GM19351 (cell line): ENCODE results near the gene CPNE1.
"Not testable (repeated sequence)": the region's sequence is repeated elsewhere in the genome, so short reads cannot be mapped to it uniquely, and the experiment has no call there.

Experiments
- ATAC-seq: cut with Tn5 transposase; IDR thresholded peaks from one replicate; pipeline ENCODE4 v1.9.1; 2021; ENCODE audit warnings: mild to moderate bottlenecking, moderate library complexity; ENCODE audit not compliant: unreplicated experiment

The CPNE1 gene

GRCh38 chr20:35664466-35665206 lies at the start of gene CPNE1, which contains the start of gene RBM12:
CPNE1 (minus strand) TSS chr20:35664900; CDS start chr20:35632923, 31,977 bp downstream.
RBM12 (minus strand) TSS chr20:35664900; CDS start chr20:35655322, 9,578 bp downstream.
- ATAC-seq = peak; percentile 79

- ATAC-seq = no peak
These were observed 49.4 kb upstream of the CPNE1 start for GRCh38 chr20:35714127-35714526.

GRCh38 chr20:35713120-35713519 lies 48.4 kb upstream of the CPNE1 start:
- not testable (repeated sequence) for ATAC-seq

- ATAC-seq = no peak
These were observed 47.0 kb upstream of the CPNE1 start for GRCh38 chr20:35711588-35712209.

GRCh38 chr20:35710884-35711587 lies 46.3 kb upstream of the CPNE1 start:
- ATAC-seq = no peak

- no peak for ATAC-seq
These were observed 45.3 kb upstream of the CPNE1 start for GRCh38 chr20:35710039-35710438.

GRCh38 chr20:35709259-35709658 lies 44.6 kb upstream of the CPNE1 start:
- ATAC-seq = no peak

- ATAC-seq = no peak
These were observed 43.8 kb upstream of the CPNE1 start for GRCh38 chr20:35708502-35708901.

- not testable (repeated sequence) for ATAC-seq
These were observed 42.2 kb upstream of the CPNE1 start for GRCh38 chr20:35706591-35707529.

GRCh38 chr20:35705894-35706293 lies 41.2 kb upstream of the CPNE1 start:
- ATAC-seq = not testable (repeated sequence)

- ATAC-seq = no peak
These were observed 40.0 kb upstream of the CPNE1 start for GRCh38 chr20:35704514-35705261.

- ATAC-seq = no peak
These were observed 38.4 kb upstream of the CPNE1 start for GRCh38 chr20:35702824-35703695.

- no peak for ATAC-seq
These were observed 37.5 kb upstream of the CPNE1 start for GRCh38 chr20:35702051-35702823.

GRCh38 chr20:35700625-35701148 lies 36.0 kb upstream of the CPNE1 start:
- ATAC-seq = no peak

- no peak for ATAC-seq
These were observed 35.4 kb upstream of the CPNE1 start for GRCh38 chr20:35699957-35700624.

GRCh38 chr20:35699127-35699956 lies 34.6 kb upstream of the CPNE1 start, which contains the start of the genes NFS1 and ROMO1:
NFS1 (minus strand) TSS chr20:35699352; CDS start chr20:35699288, 64 bp downstream.
ROMO1 (plus strand) TSS chr20:35699405; CDS start chr20:35699633, 228 bp downstream.
- peak; percentile 89 for ATAC-seq
